ENCODE measurements around the gene TSPAN18.
A peak's percentile ranks its signal among the peaks of the same experiment; 100 is the strongest.

The TSPAN18 gene

GRCh38 chr11:44848203-44848962 lies 121.6 kb downstream of the TSPAN18 start:
- no peak for DNase-seq (ENCODE audit: low read depth)
- H3K4me3 ChIP-seq (ENCODE audit: control insufficient read depth, low read depth, low read length): no peak overlapping the region
- TF ChIP-seq CTCF (conservative IDR thresholded peaks at IDR 0.05; ENCODE audit: control insufficient read depth, insufficient read depth, low read depth, low read length): no peak

DNA sequence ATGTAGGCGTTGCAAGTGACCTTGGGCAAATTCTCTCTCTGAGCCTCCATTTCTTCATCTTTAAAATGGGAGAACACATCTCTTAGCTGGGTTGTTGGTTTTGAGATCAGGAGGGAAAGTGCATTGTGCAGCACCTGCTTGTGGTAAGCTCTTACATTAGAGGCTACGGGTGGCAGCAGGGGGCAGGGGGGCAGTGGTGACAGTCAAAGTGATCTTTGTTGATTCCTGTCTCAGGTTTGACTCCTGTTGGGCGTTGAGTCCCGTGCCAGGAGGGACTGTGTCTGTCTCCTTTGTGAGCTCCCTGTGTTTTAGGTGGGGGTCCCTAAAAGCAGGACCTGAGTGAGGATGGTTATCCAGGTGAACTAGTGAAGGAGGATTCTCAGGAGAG lies 122.2 kb downstream of the TSPAN18 start:
- TF ChIP-seq CTCF (conservative IDR thresholded peaks at IDR 0.05; ENCODE audit: control insufficient read depth, insufficient read depth, low read depth, low read length): no peak
- DNase-seq (ENCODE audit: low read depth): no peak
- H3K4me3 ChIP-seq (ENCODE audit: control insufficient read depth, low read depth, low read length): no peak overlapping the region

DNA sequence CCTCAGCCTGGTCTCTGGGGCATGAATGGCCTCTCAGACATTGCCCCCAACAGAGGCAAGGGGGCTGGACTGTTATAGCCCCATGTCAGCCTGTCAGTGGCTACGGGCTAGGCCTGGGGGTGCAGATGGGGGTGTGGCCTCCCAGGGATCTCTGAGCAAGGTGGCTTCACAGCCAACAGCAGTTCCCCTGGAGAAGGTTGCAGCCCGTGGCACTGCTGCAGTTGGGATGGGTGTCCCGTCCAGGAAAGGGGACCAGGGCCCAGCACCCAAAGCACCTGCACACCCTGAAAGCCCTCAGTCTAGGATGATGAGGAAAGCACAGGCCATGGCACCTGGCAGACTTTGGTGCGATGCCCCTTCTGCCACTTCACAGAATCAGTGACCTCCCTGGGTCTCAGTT lies 122.7 kb downstream of the TSPAN18 start:
- no peak for DNase-seq (ENCODE audit: low read depth)
- no peak for TF ChIP-seq CTCF (conservative IDR thresholded peaks at IDR 0.05; ENCODE audit: control insufficient read depth, insufficient read depth, low read depth, low read length)
- H3K4me3 ChIP-seq (ENCODE audit: control insufficient read depth, low read depth, low read length): no peak overlapping the region

DNA sequence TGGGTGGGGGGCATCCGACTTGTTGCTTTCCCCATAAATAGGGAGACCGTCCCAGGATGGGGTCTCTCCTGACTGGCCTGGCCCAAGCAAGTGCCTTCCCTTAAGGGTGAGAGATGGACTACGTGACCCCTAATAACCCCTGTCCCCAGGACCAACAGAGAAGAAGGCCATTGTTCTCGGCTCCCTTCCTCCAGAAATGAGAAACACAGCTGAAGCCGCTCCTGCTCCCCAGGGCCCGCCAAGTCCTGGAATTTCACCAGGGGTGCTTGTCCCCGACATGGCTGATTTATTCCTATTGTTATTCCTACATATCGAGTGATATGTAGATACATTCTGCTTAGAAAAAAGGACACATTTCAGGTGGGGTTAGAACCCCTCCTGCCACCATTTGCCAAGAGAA lies 123.2 kb downstream of the TSPAN18 start:
- TF ChIP-seq CTCF (conservative IDR thresholded peaks at IDR 0.05; ENCODE audit: control insufficient read depth, insufficient read depth, low read depth, low read length): no peak
- no peak for DNase-seq (ENCODE audit: low read depth)
- H3K4me3 ChIP-seq (ENCODE audit: control insufficient read depth, low read depth, low read length): no peak overlapping the region

GRCh38 chr11:44851496-44851895 lies 124.7 kb downstream of the TSPAN18 start:
- no peak overlapping the region for H3K4me3 ChIP-seq (ENCODE audit: control insufficient read depth, low read depth, low read length)
- DNase-seq (ENCODE audit: low read depth): no peak
- no peak for TF ChIP-seq CTCF (conservative IDR thresholded peaks at IDR 0.05; ENCODE audit: control insufficient read depth, insufficient read depth, low read depth, low read length)

DNA sequence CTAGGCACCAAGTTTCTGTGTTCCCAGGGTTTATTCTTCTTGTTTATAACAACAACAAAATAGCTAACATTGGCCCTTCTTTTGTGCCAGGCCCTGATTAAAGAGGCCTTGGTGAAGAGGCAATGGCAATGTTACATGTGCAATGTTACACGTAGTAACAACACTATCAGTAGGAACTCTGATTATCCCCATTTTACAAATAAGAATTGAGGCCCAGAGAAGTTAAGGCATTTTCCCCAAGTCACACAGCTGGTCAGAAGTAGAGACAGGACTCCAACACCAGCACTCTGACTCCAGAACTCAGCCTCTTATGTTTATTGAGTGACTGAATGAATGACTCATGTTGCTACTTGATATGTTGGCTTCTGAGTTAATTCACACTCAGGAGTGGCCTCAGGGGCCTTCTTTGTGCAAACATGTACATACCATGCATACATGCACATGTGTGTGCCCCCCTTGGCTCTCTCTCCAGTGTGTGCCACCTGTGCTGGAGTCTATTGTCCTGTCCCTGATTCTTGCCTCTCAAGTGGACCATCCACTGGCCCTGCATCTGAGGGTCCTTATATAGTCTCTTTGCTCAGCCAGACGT lies 125.5 kb downstream of the TSPAN18 start:
- H3K4me3 ChIP-seq (ENCODE audit: control insufficient read depth, low read depth, low read length): no peak overlapping the region
- peak; percentile 33 for DNase-seq (ENCODE audit: low read depth)
- no peak for TF ChIP-seq CTCF (conservative IDR thresholded peaks at IDR 0.05; ENCODE audit: control insufficient read depth, insufficient read depth, low read depth, low read length)

Measured in fibroblast of mammary gland (primary cell).